Endothelial cell of umbilical vein (primary cell): Measurements from ENCODE around the gene IL9. TPM values are rescaled to one million over a fixed set of nuclear protein-coding genes. Genes with fewer than 3 reads are reported as not detected.

Experiments used
- BruUV-seq: library from RNA; stranded (reverse); fragments of 400-500 nt; replicated peaks from 2 replicates; lab custom pipeline; 2021; lab: Mats Ljungman, UMichigan
- CTCF ChIA-PET: fragments of 300-600, 350-600 bp; sonication (Branson Sonifier 250); formaldehyde crosslinking; loops from one replicate; lab custom pipeline; 2021; ENCODE audit warnings: antibody characterized with exemption, inconsistent platforms; lab: Charles Lee
- POLR2A ChIA-PET: fragments of 300-600, 350-600 bp; sonication (Branson Sonifier 250); formaldehyde crosslinking; loops from one replicate; lab custom pipeline; 2021; ENCODE audit warnings: antibody characterized with exemption, inconsistent platforms; lab: Charles Lee
- DNase-seq: peaks from one replicate; pipeline ENCODE4 v3.0.0-alpha.2; 2011; ENCODE audit warnings: low read depth, low spot score
- FAIRE-seq: peaks from 2 replicates; lab custom pipeline; 2011; peaks lifted over from hg19 to GRCh38; lab: Jason Lieb, UNC
- H2AFZ ChIP-seq: 2 replicates; pipeline ENCODE4 v1.6.0; 2012; ENCODE audit warnings: low read depth, low read length, control low read depth, inconsistent platforms
- H3K27ac ChIP-seq: 2 replicates; pipeline ENCODE4 v1.5.1; 2011; ENCODE audit warnings: low read depth, mild to moderate bottlenecking, control low read depth, low read length, moderate library complexity; ENCODE audit not compliant: insufficient read depth
- H3K27me3 ChIP-seq, 2 experiments: 2 replicates each; pipeline versions ENCODE4 v1.6.0 to v1.6.1; 2011; ENCODE audit warnings: low read length in 2 of 2, mixed read lengths in 1 of 2; ENCODE audit not compliant: control insufficient read depth in 2 of 2, insufficient read depth in 2 of 2
- H3K36me3 ChIP-seq, 2 experiments: 2 replicates in 1 of 2; 3 replicates in 1 of 2; pipeline ENCODE4 v1.5.1; 2011; ENCODE audit warnings: low read length in 2 of 2, mild to moderate bottlenecking in 1 of 2, moderate library complexity in 1 of 2; ENCODE audit not compliant: control insufficient read depth in 2 of 2, insufficient read depth in 2 of 2; ENCODE audit errors: extremely low read depth in 1 of 2
- H3K4me1 ChIP-seq: 3 replicates; pipeline ENCODE4 v1.5.1; 2011; ENCODE audit warnings: mild to moderate bottlenecking, low read length; ENCODE audit not compliant: control insufficient read depth, insufficient read depth; ENCODE audit errors: extremely low read depth
- H3K4me2 ChIP-seq: 2 replicates; pipeline ENCODE4 v1.6.1; 2011; ENCODE audit warnings: low read length, control low read depth, mixed read lengths; ENCODE audit not compliant: insufficient read depth
- H3K4me3 ChIP-seq, 3 experiments: fragments of 200-600 bp in 1 of 3; sonication (generic), shearing (Covaris generic) in 1 of 3; replicated peaks in 1 of 3; 2 replicates each; pipeline ENCODE4 v1.5.1; 2011 to 2016; ENCODE audit warnings: control low read depth in 3 of 3, low read length in 3 of 3, mild to moderate bottlenecking in 2 of 3, inconsistent platforms in 1 of 3, low read depth in 1 of 3, moderate library complexity in 1 of 3; ENCODE audit not compliant: insufficient read depth in 1 of 3
- H3K79me2 ChIP-seq: 2 replicates; pipeline ENCODE4 v1.6.0; 2012; ENCODE audit warnings: low read length, inconsistent platforms; ENCODE audit not compliant: control insufficient read depth, insufficient read depth
- H3K9ac ChIP-seq: replicated peaks from 2 replicates; pipeline ENCODE3; 2011; ENCODE audit warnings: low read length, control low read depth; ENCODE audit not compliant: insufficient read depth; ENCODE audit errors: extremely low read depth
- H3K9me1 ChIP-seq: replicated peaks from 3 replicates; pipeline ENCODE4 v1.6.0; 2011; ENCODE audit warnings: mild to moderate bottlenecking, low read length; ENCODE audit not compliant: control insufficient read depth, insufficient read depth; ENCODE audit errors: extremely low read depth
- H3K9me3 ChIP-seq: replicated peaks from 2 replicates; pipeline ENCODE4 v1.5.1; 2012; ENCODE audit warnings: low read length, inconsistent platforms; ENCODE audit not compliant: control insufficient read depth, insufficient read depth
- H4K20me1 ChIP-seq: replicated peaks from 2 replicates; pipeline ENCODE3; 2011; ENCODE audit warnings: mild to moderate bottlenecking, low read length; ENCODE audit not compliant: control insufficient read depth, insufficient read depth; ENCODE audit errors: extremely low read depth
- EZH2 ChIP-seq: IDR thresholded peaks from 2 replicates; pipeline ENCODE4 v1.6.1; 2012; ENCODE audit warnings: borderline replicate concordance, low read depth, mild to moderate bottlenecking, moderate library complexity, low read length, inconsistent platforms; ENCODE audit not compliant: severe bottlenecking
- FOS ChIP-seq: IDR thresholded peaks from 2 replicates; pipeline ENCODE4 v1.6.1; 2011; ENCODE audit warnings: mild to moderate bottlenecking, low read length, moderate library complexity, borderline replicate concordance; ENCODE audit not compliant: insufficient read depth
- GATA2 ChIP-seq: IDR thresholded peaks from 2 replicates; pipeline ENCODE4 v1.7.0; 2011; ENCODE audit warnings: low read depth, mild to moderate bottlenecking, moderate library complexity, mixed read lengths, low read length; ENCODE audit not compliant: insufficient read length, insufficient read depth
- JUN ChIP-seq: IDR thresholded peaks from 2 replicates; pipeline ENCODE4 v1.6.1; 2011; ENCODE audit warnings: borderline replicate concordance, low read depth; ENCODE audit not compliant: insufficient read length, insufficient read depth
- MYC ChIP-seq: IDR thresholded peaks from one replicate; pipeline ENCODE4 v1.6.1; 2011; ENCODE audit warnings: mild to moderate bottlenecking, low read depth, low read length
- POLR2A ChIP-seq: IDR thresholded peaks from 2 replicates; pipeline ENCODE4 v1.6.1; 2012; ENCODE audit warnings: low read depth, mild to moderate bottlenecking, control low read depth, low read length
- POLR2AphosphoS5 ChIP-seq: IDR thresholded peaks from 2 replicates; pipeline ENCODE4 v1.6.1; 2012; ENCODE audit warnings: low read depth, mild to moderate bottlenecking, control low read depth, low read length, moderate library complexity; ENCODE audit not compliant: insufficient read depth
- dilution Hi-C: fragments of 300-500 bp; cut with MboI; formaldehyde crosslinking; loops from one replicate; pipeline ENCODE4 v1.15.0; 2019; ENCODE audit warnings: low sequenced_read_pairs; ENCODE audit not compliant: extremely low pct_ligation_motif_present
- intact Hi-C: fragments of 100-400 bp; cut with micrococcal nuclease; formaldehyde crosslinking; loops from one replicate; pipeline ENCODE4 v1.10.0; 2022
- polyA plus RNA-seq, 4 experiments: library from polyadenylated mRNA; depleted of rRNA in 3 of 4; stranded (reverse) in 3 of 4; unstranded in 1 of 4; fragments of >200 nt; gene quantifications; 2 replicates each; pipeline versions ENCODE4 v1.2.1 to v1.2.3, GENCODE V29; 2011 to 2012; ENCODE audit warnings: missing spikeins in 1 of 4
- total RNA-seq: library from RNA; stranded (reverse); gene quantifications from 2 replicates; pipeline ENCODE4 v1.2.3, GENCODE V29; 2021
- TF ChIP-seq, protein P1 (sequence below), 2 donors: IDR thresholded peaks; 1 replicate in 1 of 2; 2 replicates in 1 of 2; pipeline ENCODE4 v1.5.1; 2011; ENCODE audit warnings: low read length in 2 of 2, mild to moderate bottlenecking in 2 of 2, moderate library complexity in 2 of 2, control low read depth in 1 of 2, inconsistent platforms in 1 of 2, low read depth in 1 of 2; ENCODE audit not compliant: insufficient read depth in 1 of 2; ENCODE audit errors: extremely low read depth in 1 of 2
- TF ChIP-seq, protein P2 (sequence below): IDR thresholded peaks from 2 replicates; pipeline ENCODE4 v1.6.1; 2011; ENCODE audit not compliant: insufficient read depth, insufficient read length

IL9 gene
- total and polyA plus RNA-seq, 2 donors (not counting 3 experiments of a cell fraction or from before 2014, with no cell fraction given): not detected

DNA sequence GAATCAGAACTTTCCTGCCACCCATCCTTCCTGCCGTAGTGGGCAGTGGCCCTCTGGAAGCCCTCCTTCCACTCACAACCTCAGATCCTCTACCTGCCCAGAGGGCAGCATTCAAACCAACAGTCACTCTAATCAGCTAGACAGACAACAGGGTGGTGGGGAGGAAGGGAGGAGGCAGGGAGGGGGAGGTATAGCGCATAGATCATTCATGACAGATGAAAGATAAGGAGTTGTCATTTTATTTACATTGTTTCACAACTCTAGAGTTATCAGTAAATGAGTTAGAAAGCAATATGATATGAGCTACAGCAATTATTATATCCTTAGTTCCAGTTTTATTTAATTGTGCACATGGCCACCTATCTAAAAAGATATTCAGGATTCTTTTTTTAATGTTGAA, 852 bp downstream of the IL9 start:
- H3K27me3 ChIP-seq: peaks cover 9 to 23% of the 10 kb centered on the region in 2 experiments
- H3K4me2 ChIP-seq: no peak overlapping the region
- no peaks in the 10 kb centered on the region for H3K4me1 ChIP-seq
- H3K4me3 ChIP-seq: no peak overlapping the region
- H3K27ac ChIP-seq: no peak overlapping the region
- H2AFZ ChIP-seq: no peak overlapping the region
- H3K9ac ChIP-seq: no peak overlapping the region
- CTCF ChIA-PET: no interaction called here
- FAIRE-seq: no peak
- no peaks in the 10 kb centered on the region for H4K20me1 ChIP-seq
- no peaks in the 10 kb centered on the region for H3K79me2 ChIP-seq
- TF ChIP-seq POLR2AphosphoS5 (no peak), POLR2A (no peak)
- TF ChIP-seq, protein P1, sequence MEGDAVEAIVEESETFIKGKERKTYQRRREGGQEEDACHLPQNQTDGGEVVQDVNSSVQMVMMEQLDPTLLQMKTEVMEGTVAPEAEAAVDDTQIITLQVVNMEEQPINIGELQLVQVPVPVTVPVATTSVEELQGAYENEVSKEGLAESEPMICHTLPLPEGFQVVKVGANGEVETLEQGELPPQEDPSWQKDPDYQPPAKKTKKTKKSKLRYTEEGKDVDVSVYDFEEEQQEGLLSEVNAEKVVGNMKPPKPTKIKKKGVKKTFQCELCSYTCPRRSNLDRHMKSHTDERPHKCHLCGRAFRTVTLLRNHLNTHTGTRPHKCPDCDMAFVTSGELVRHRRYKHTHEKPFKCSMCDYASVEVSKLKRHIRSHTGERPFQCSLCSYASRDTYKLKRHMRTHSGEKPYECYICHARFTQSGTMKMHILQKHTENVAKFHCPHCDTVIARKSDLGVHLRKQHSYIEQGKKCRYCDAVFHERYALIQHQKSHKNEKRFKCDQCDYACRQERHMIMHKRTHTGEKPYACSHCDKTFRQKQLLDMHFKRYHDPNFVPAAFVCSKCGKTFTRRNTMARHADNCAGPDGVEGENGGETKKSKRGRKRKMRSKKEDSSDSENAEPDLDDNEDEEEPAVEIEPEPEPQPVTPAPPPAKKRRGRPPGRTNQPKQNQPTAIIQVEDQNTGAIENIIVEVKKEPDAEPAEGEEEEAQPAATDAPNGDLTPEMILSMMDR (IDR thresholded peaks at IDR 0.05; ENCODE audit: extremely low read depth in 1 of 2, insufficient read depth in 1 of 2, low read depth in 1 of 2, low read length in 2 of 2): no peak
- no peaks in the 10 kb centered on the region for H3K36me3 ChIP-seq
- no peaks in the 10 kb centered on the region for H3K9me3 ChIP-seq
- POLR2A ChIA-PET: no interaction called here
- no TSS peak for BruUV-seq
- dilution Hi-C loops: no loop called here
- intact Hi-C loops: no loop called here
- H3K9me1 ChIP-seq: no peaks in the 10 kb centered on the region
- no peak for DNase-seq

DNA sequence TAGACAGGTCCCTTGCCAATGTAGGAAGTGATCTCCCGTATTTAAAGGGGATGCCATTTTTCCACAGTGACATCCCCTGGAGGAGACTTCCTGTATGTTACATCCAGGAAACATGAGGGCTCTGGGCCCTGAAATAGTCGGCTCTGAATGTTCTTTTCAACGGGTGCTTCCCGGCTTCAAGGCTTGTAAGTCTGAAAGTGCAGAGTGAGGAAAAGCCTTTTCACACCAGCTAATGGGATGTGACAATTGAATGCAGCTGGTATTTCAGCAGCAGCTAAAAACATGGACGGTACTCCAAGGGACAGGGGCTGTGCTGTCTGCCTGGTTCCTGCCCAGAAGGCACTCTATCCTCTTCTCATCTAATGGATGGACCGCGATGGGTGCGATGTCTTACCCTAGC, 1.4 kb downstream of the IL9 start:
- Histone ChIP-seq H3K79me2 (no peaks in the 10 kb centered on the region), H3K36me3 (no peaks in the 10 kb centered on the region), H3K9me3 (no peaks in the 10 kb centered on the region), H3K4me3 (no peak overlapping the region), H2AFZ (no peak overlapping the region), H3K27ac (no peak overlapping the region), H3K9me1 (no peaks in the 10 kb centered on the region), H3K4me1 (no peaks in the 10 kb centered on the region), H3K27me3 (peaks cover 9 to 19% of the 10 kb centered on the region in 2 experiments), H3K9ac (no peak overlapping the region), H3K4me2 (no peak overlapping the region), H4K20me1 (no peaks in the 10 kb centered on the region)
- FAIRE-seq (no peak), DNase-seq (no peak)
- POLR2A ChIA-PET: no interaction called here
- dilution Hi-C loops: no loop called here
- CTCF ChIA-PET: no interaction called here
- BruUV-seq: no TSS peak
- intact Hi-C loops: no loop called here
- TF ChIP-seq FOS (no peak), EZH2 (no peak), MYC (no peak), JUN (no peak), POLR2A (no peak), POLR2AphosphoS5 (no peak), GATA2 (no peak)
- TF ChIP-seq, protein P2, sequence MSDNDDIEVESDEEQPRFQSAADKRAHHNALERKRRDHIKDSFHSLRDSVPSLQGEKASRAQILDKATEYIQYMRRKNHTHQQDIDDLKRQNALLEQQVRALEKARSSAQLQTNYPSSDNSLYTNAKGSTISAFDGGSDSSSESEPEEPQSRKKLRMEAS: no peak
- TF ChIP-seq, protein P1 (IDR thresholded peaks at IDR 0.05; ENCODE audit: extremely low read depth in 1 of 2, insufficient read depth in 1 of 2, low read depth in 1 of 2, low read length in 2 of 2): no peak
